Activated T-helper 1 cell treated with anti-CD3 and anti-CD28 coated beads, Interleukin-12 subunit alpha, Interleukin-12 subunit beta, Interleukin-2, Interleukin-4 antibody, amounts not matched to agents 30 ng/mL and 10 ng/mL and 1 ng/mL, durations not matched to agents 14 hours and 24 hours and 36 hours (primary cell): ENCODE results near the gene KCNQ5. TPM values are rescaled to one million over a fixed set of nuclear protein-coding genes. Genes with fewer than 3 reads are reported as not detected.

Experiments
- DNase-seq: peaks from one replicate; pipeline ENCODE4 v3.0.0; 2021; ENCODE audit warnings: low spot score
- H3K27ac Mint-ChIP-seq: one replicate; pipeline ENCODE4 v1.8.0; 2021; ENCODE audit warnings: mild to moderate bottlenecking, mixed read lengths
- H3K27me3 Mint-ChIP-seq: one replicate; pipeline ENCODE4 v1.8.0; 2022; ENCODE audit warnings: mild to moderate bottlenecking, moderate library complexity, mixed read lengths; ENCODE audit not compliant: insufficient read depth
- H3K36me3 Mint-ChIP-seq: one replicate; pipeline ENCODE4 v1.8.0; 2021; ENCODE audit warnings: low read depth, mixed read lengths
- H3K4me1 Mint-ChIP-seq: one replicate; pipeline ENCODE4 v1.8.0; 2021; ENCODE audit warnings: low read depth, mixed read lengths
- H3K4me3 Mint-ChIP-seq: one replicate; pipeline ENCODE4 v1.8.0; 2021; ENCODE audit warnings: mild to moderate bottlenecking, moderate library complexity, mixed read lengths
- H3K9me3 Mint-ChIP-seq: one replicate; pipeline ENCODE4 v1.8.0; 2021; ENCODE audit warnings: mixed read lengths
- intact Hi-C: fragments of 100-400 bp; cut with micrococcal nuclease; formaldehyde crosslinking; loops from one replicate; pipeline ENCODE4 v1.15.1; 2024
- total RNA-seq: library from RNA; stranded (reverse); gene quantifications from 2 replicates; pipeline ENCODE4 v1.2.3, GENCODE V29; 2022

KCNQ5 gene
- total RNA-seq, 1 donor from 2014 or later, result 12.6 TPM

DNA sequence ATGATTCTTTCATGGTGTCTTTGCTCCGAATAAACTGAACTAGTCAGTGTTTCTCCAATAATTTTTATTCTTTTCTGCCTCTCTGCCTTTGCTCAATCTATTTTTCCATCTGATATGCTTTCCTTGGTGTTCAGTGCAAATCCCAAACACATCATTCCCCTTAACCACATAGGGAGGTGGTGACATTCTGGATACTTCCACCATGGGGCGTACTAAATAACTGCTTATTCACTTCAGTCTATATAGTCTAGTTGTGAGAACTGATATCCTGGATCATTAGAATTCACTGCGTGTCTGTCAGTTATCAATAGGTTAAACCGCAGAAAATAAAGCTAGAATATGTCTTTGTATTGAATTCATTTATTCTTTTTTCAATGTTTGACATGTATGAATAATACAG lies 83.1 kb downstream of the KCNQ5 start:
- no peak for DNase-seq
- H3K36me3 Mint-ChIP-seq, result peaks cover 3% of the 10 kb centered on the region
- H3K9me3 Mint-ChIP-seq, result peaks cover 4% of the 10 kb centered on the region
- no peak overlapping the region for H3K27ac Mint-ChIP-seq
- H3K27me3 Mint-ChIP-seq, result no peaks in the 10 kb centered on the region
- H3K4me1 Mint-ChIP-seq, result no peaks in the 10 kb centered on the region
- no peak overlapping the region for H3K4me3 Mint-ChIP-seq
- intact Hi-C loops, result no loop called here

DNA sequence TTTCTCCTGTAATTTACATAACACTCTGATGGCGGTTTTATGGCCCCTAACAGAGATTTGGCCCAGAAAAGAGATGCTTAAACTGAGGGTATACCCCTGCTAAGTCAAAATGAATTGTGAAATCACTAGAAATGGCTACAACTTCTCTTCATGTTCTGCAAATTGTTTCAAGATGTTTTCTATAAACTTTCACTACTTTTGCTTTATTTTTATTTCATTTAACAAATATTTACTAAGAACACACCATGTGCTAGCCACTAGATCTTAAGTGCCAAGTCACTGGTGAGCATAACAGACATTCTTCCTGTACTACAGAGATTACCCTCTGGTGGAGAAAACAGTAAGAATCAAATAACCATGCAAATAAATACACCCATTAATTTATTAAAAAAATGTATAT lies 87.6 kb downstream of the KCNQ5 start:
- no peaks in the 10 kb centered on the region for H3K4me1 Mint-ChIP-seq
- no peak overlapping the region for H3K27ac Mint-ChIP-seq
- H3K9me3 Mint-ChIP-seq, result peaks cover 10% of the 10 kb centered on the region
- no peak for DNase-seq
- H3K36me3 Mint-ChIP-seq, result peaks cover 5% of the 10 kb centered on the region
- no peak overlapping the region for H3K4me3 Mint-ChIP-seq
- no peaks in the 10 kb centered on the region for H3K27me3 Mint-ChIP-seq
- intact Hi-C loops, result no loop called here

DNA sequence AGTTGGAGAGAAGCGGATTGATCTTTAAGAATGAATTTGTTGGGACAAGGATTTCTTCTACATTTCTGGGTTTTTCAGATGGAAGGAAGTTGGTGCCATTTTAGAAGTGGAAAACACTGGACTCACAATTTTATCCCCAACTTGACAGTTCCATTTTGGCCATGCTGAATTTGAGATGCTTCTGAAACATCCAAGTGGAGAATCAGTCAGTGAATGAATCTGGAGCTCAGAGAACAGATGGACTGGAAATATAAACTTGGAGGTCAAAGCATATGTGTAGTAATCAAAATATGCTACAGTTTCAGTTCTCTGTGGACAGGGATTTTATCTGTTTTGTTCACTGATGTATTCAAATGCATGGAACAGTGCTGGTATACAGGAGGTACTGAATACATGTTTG lies 89.9 kb downstream of the KCNQ5 start:
- intact Hi-C loops, result no loop called here

DNA sequence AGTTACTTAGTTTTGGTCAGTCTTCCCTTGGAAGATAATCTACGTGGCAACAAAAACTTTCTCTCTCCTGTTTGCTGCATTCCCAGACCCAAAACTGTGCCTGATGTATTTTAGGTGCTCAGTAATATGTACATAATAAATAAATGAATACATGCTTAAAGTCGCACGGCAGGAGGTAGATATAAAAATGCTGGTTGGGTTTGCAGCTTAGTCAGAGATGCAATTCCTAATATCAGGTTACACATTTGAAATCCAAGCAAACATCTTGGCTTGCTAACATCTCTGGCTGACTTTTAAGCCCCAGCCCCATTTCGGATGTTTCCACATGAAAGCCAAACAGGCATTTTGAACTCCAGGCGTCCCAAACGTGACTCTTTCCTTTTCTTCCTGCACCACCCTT lies 91.0 kb downstream of the KCNQ5 start:
- Mint-ChIP-seq H3K27ac (no peak overlapping the region), H3K9me3 (peaks cover 10% of the 10 kb centered on the region), H3K36me3 (peaks cover 5% of the 10 kb centered on the region), H3K4me1 (no peaks in the 10 kb centered on the region), H3K4me3 (no peak overlapping the region), H3K27me3 (no peaks in the 10 kb centered on the region)
- intact Hi-C loops, result no loop called here
- no peak for DNase-seq

More for the DNA sequence above, 89.9 kb downstream of the KCNQ5 start:
- DNase-seq, result no peak
- no peak overlapping the region for H3K27ac Mint-ChIP-seq
- H3K9me3 Mint-ChIP-seq, result peaks cover 10% of the 10 kb centered on the region
- no peaks in the 10 kb centered on the region for H3K4me1 Mint-ChIP-seq
- H3K36me3 Mint-ChIP-seq, result peaks cover 5% of the 10 kb centered on the region
- H3K27me3 Mint-ChIP-seq, result no peaks in the 10 kb centered on the region
- H3K4me3 Mint-ChIP-seq, result no peak overlapping the region

DNA sequence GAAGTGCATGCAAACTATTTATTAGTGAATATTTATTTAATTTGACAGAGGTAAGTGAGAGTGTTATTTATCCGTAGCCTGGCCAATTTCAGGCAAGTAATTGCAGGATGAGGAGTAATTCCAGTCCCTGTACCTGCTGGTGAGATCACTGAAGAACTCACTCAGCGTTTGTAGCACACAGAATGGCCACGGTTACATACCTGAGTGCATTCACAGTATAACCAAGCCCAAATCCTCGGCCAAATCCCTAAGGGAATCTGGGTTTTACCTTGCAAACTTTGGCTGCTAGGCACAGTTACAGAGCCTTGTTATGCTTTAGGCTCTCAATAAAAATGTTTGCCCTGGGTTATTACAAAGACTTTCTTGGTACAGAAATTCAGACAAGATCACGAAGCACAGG lies 93.3 kb downstream of the KCNQ5 start:
- intact Hi-C loops, result no loop called here
- no peaks in the 10 kb centered on the region for H3K27me3 Mint-ChIP-seq
- DNase-seq, result no peak
- H3K9me3 Mint-ChIP-seq, result peaks cover 5% of the 10 kb centered on the region
- H3K4me1 Mint-ChIP-seq, result no peaks in the 10 kb centered on the region
- H3K4me3 Mint-ChIP-seq, result no peak overlapping the region
- peaks cover 3% of the 10 kb centered on the region for H3K36me3 Mint-ChIP-seq
- H3K27ac Mint-ChIP-seq, result no peak overlapping the region

DNA sequence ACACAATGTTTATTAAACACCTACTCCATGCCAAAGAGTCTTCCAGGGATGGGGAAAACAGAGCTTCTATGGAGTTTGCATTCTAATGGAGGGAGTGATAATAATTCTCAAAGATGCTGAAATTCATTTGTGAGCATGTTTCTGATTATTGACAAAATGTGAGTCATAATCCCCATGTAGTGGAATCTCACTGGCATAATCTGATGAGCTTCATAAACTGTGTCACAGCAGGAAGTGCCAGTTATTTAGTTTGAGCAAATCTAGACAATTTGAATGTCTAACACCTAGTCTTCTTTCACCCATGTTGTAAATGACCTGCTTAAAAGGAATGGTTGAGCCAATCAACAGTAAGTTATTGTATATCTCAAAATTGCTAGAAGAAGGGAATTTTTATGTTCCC lies 95.1 kb downstream of the KCNQ5 start:
- Mint-ChIP-seq H3K4me1 (no peaks in the 10 kb centered on the region), H3K36me3 (peaks cover 1% of the 10 kb centered on the region), H3K27ac (no peak overlapping the region), H3K4me3 (no peak overlapping the region), H3K27me3 (no peaks in the 10 kb centered on the region), H3K9me3 (no peaks in the 10 kb centered on the region)
- intact Hi-C loops, result no loop called here
- no peak for DNase-seq

DNA sequence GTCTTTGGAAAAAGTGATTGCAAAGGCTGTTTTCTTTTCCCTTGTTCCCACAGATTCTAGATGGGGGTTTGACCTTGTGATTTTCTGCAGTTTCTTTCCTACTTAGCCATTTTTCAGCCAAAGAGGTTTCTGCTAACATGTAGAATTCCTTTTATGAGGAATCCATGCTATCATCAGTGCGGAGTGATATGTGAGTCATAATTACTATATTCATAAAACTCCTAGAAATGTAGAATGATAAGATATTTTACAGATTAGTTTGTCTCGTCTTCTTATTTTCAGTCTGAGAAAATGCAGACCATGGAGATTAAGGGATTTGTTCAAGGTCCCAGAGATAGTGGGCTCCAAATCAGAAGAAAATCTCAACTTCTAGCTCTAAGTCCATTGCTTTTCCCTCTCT lies 98.6 kb downstream of the KCNQ5 start:
- Mint-ChIP-seq H3K27ac (no peak overlapping the region), H3K27me3 (no peaks in the 10 kb centered on the region), H3K36me3 (peaks cover 1% of the 10 kb centered on the region), H3K9me3 (no peaks in the 10 kb centered on the region), H3K4me3 (no peak overlapping the region), H3K4me1 (no peaks in the 10 kb centered on the region)
- intact Hi-C loops, result no loop called here
- no peak for DNase-seq

DNA sequence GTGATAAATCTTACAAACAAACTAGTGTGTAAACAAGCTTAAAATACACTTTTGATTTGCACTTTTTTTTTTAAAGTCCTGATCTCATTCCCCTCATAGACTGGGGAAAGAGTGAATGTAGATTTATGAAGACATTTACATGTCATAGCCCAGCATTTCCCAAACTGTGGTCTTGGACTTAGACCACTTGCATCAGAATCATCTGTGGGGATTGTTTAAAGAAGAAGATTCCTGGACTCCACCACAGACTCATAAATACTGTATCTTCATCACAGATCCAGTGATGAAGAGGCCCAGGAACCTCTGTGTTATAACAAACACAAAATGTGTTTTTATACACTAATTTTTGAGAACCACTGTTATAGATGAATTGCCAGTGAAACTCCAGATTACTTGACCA lies 99.5 kb downstream of the KCNQ5 start:
- Mint-ChIP-seq H3K27ac (no peak overlapping the region), H3K9me3 (no peaks in the 10 kb centered on the region), H3K4me1 (no peaks in the 10 kb centered on the region), H3K4me3 (no peak overlapping the region), H3K27me3 (no peaks in the 10 kb centered on the region), H3K36me3 (peaks cover 1% of the 10 kb centered on the region)
- DNase-seq, result no peak
- intact Hi-C loops, result no loop called here

DNA sequence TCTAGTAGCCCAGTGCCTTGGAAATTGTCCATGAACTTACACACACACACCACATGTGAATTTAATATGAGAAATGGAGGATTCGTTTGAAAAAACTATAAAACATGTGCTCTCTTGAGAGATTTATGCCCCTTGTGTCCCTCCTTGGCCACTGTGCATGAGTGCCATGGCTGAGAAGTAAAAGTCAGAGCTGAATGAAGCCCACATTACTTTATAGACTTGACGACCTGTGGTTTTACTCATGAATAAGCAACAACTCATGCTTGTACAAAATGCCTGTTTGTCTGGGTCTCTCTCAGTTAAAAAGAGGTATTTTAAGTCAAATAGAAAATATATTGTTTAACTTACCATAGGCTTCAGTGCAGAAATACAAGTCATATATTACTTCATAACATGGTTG lies 102.7 kb downstream of the KCNQ5 start:
- no peak for DNase-seq
- no peaks in the 10 kb centered on the region for H3K36me3 Mint-ChIP-seq
- no peaks in the 10 kb centered on the region for H3K4me1 Mint-ChIP-seq
- H3K27me3 Mint-ChIP-seq, result no peaks in the 10 kb centered on the region
- H3K4me3 Mint-ChIP-seq, result no peak overlapping the region
- H3K9me3 Mint-ChIP-seq, result no peaks in the 10 kb centered on the region
- intact Hi-C loops, result no loop called here
- H3K27ac Mint-ChIP-seq, result no peak overlapping the region

DNA sequence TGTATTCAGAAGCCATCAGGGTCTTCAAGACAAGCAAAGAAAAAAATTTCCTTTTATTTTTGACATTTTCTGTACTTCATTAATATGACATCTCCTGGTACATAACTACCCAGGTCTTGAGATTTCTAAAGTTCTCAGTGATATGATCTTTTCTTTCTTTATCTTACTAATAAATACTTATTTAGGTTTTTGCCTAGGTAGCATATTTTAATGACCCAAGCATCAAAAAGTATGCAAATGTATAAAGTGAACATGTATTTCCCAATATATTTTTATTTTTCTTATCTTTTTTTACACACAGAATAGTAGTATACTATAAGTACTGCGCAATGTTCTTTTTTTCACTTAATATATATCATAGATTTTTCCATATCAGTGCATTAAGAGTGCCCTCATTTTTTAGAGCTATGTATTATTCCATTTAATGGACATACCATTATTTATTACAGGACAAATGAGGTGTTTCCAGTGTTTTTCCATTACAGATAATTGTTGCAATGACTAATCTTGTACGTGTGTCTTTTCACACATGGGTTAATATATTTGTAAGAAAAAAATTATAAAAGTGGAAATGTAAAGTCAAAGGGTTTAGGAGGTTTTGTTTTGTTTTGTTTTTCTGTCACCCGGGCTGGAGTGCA lies 107.0 kb downstream of the KCNQ5 start:
- no peak overlapping the region for H3K27ac Mint-ChIP-seq
- H3K27me3 Mint-ChIP-seq, result no peaks in the 10 kb centered on the region
- H3K4me3 Mint-ChIP-seq, result no peak overlapping the region
- no peaks in the 10 kb centered on the region for H3K4me1 Mint-ChIP-seq
- no peaks in the 10 kb centered on the region for H3K9me3 Mint-ChIP-seq
- intact Hi-C loops, result no loop called here
- H3K36me3 Mint-ChIP-seq, result no peaks in the 10 kb centered on the region
- DNase-seq, result no peak

DNA sequence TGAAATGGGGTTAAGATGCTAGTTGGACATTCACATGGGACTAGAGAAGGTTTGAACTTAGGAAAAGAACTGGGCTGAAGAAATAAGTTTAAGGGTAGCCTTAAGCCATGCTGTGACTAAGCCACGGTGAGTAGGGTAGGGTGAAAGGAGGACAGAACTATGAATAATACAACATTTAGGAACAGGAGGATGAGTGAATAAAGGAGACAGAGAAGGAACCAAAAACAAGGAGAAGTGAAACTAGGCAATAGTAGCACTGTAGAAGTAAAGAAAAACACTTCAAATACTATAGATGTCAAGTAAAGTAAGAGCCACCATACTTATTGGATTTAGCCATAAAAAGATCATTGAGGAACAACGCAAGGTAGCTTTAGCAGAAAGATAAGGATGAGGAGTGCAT lies 111.2 kb downstream of the KCNQ5 start:
- Mint-ChIP-seq H3K4me3 (no peak overlapping the region), H3K4me1 (no peaks in the 10 kb centered on the region), H3K36me3 (no peaks in the 10 kb centered on the region), H3K27ac (no peak overlapping the region), H3K27me3 (no peaks in the 10 kb centered on the region), H3K9me3 (no peaks in the 10 kb centered on the region)
- no peak for DNase-seq
- intact Hi-C loops, result no loop called here

DNA sequence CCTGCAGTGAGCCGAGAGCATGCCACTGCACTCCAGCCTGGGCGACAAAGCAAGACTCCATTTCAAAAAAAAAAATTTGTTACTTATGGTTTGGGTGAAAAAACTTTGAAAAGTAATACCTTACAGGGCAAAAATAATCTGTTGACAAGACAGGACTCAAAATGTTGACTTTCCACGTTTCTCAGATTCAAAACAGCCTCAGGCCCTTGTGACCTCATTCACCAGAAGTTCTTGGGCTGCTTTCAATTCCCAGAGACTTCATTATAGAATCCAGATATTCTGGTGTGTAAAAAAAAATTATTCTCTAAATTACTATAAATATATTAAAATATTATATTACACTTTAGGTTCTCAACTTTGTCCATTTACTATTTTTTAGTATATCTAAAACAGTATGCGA lies 116.2 kb downstream of the KCNQ5 start:
- Mint-ChIP-seq H3K36me3 (no peaks in the 10 kb centered on the region), H3K9me3 (no peaks in the 10 kb centered on the region)
- intact Hi-C loops, result loop anchor here (2.0 kb wide), 1 partner anchor 53 kb away; no protein-coding TSS in a partner anchor

DNA sequence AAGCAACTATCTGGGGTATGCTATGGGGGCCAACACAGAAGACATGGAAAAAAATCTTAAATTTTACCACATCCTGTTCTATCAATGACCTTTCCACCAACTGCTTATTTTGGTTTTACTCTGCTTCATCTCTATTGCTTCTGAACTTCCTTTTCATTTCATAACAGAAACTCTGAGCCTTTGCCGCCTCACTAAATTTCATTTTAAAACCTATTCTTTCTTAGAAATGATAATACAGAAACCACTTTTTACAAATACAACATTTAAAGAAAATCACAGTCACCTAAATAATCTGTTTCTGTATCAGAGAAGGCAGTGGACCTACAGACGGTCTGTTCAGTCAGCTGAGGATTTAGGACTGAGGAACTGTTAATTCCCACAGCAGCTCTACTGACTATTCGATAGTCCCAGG lies 117.5 kb downstream of the KCNQ5 start:
- Mint-ChIP-seq H3K4me3 (no peak overlapping the region), H3K36me3 (no peaks in the 10 kb centered on the region), H3K27me3 (peaks cover 2% of the 10 kb centered on the region), H3K9me3 (no peaks in the 10 kb centered on the region), H3K27ac (peak overlapping the region; percentile 2), H3K4me1 (peaks cover 36% of the 10 kb centered on the region)
- DNase-seq, result no peak
- intact Hi-C loops, result loop anchor here (2.0 kb wide), 1 partner anchor 55 kb away; no protein-coding TSS in a partner anchor

More for the DNA sequence above, 116.2 kb downstream of the KCNQ5 start:
- Mint-ChIP-seq H3K4me3 (no peak overlapping the region), H3K27me3 (no peaks in the 10 kb centered on the region), H3K27ac (no peak overlapping the region), H3K4me1 (peaks cover 36% of the 10 kb centered on the region)
- DNase-seq, result no peak

DNA sequence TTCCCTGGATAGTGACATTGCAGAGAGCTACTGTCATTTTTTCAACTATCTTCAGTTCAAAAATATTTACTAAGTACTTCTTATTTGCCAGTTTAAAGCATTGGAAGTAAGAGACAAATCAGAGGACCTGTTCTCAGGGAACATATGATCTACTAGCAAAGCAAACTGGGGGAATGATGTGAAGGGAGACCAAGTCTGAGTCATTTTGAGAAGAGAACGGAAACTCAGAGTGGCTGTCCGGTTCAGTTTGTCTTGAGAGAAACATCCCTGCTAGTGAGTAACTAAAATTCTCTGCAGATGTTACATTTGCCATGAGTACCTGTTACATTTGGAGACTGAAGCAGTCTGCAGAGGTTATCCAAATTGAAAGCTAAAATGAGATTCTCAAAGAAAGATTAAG lies 118.3 kb downstream of the KCNQ5 start:
- Mint-ChIP-seq H3K4me1 (peaks cover 36% of the 10 kb centered on the region), H3K9me3 (no peaks in the 10 kb centered on the region), H3K27me3 (peaks cover 2% of the 10 kb centered on the region), H3K36me3 (no peaks in the 10 kb centered on the region), H3K4me3 (no peak overlapping the region), H3K27ac (no peak overlapping the region)
- intact Hi-C loops, result loop anchor here (2.0 kb wide), 1 partner anchor 119 kb away; no protein-coding TSS in a partner anchor
- DNase-seq, result no peak
